Body of pancreas (tissue), 4 donors: Measurements from ENCODE around the gene DTL. TPM values are rescaled to one million over a fixed set of nuclear protein-coding genes. Genes with fewer than 3 reads are reported as not detected.

Source experiments
- ATAC-seq: fragments of 150-250 bp; one replicate; pipeline ENCODE4 v1.9.1; 2016
- DNase-seq, 4 donors: peaks; one replicate each; pipeline ENCODE4 v3.0.0-alpha.2; 2019
- H3K27ac ChIP-seq, 4 donors: fragments of 200-600 bp; sonication (generic); 1 replicate in 3 of 4; 2 replicates in 1 of 4; pipeline versions ENCODE4 v1.5.1 to v1.6.1; 2016 to 2019; ENCODE audit warnings: mild to moderate bottlenecking in 1 of 4, mixed read lengths in 1 of 4, moderate library complexity in 1 of 4
- H3K27me3 ChIP-seq, 2 donors: fragments of 200-600 bp; sonication (generic); one replicate each; pipeline ENCODE4 v1.6.0; 2016; ENCODE audit warnings: mild to moderate bottlenecking in 1 of 2
- H3K36me3 ChIP-seq, 2 donors: fragments of 200-600 bp; sonication (generic); replicated peaks in 1 of 2; 2 replicates each; pipeline ENCODE4 v1.5.1; 2016; ENCODE audit warnings: low read depth in 2 of 2; ENCODE audit not compliant: insufficient read depth in 1 of 2
- H3K4me1 ChIP-seq: fragments of 200-600 bp; sonication (generic); one replicate; pipeline ENCODE4 v1.6.0; 2016
- H3K4me3 ChIP-seq, 2 donors: fragments of 200-600 bp; sonication (generic); 1 replicate in 1 of 2; 2 replicates in 1 of 2; pipeline ENCODE4 v1.5.1; 2016 to 2019
- H3K9me3 ChIP-seq, 3 donors: fragments of 200-600 bp; sonication (generic); 1 replicate in 2 of 3; 2 replicates in 1 of 3; pipeline ENCODE4 v1.5.1; 2016
- POLR2A ChIP-seq, 3 donors: fragments of 450-650 bp; IDR thresholded peaks; one replicate each; pipeline ENCODE4 v1.6.1; 2016; ENCODE audit warnings: antibody characterized with exemption in 3 of 3, mild to moderate bottlenecking in 2 of 3
- WGBS, 2 donors: methylation state at CpG; one replicate each; pipeline ENCODE4 v1.1.5; 2017; 5-methylcytosine and 5-hydroxymethylcytosine counted together
- intact Hi-C: fragments of 100-400 bp; cut with DNase I; formaldehyde crosslinking; loops from one replicate; pipeline ENCODE4 v1.15.1; 2023
- total RNA-seq, 2 donors: library from RNA; depleted of rRNA; stranded (reverse); fragments of >200 nt; gene quantifications; one replicate each; pipeline ENCODE4 v1.1.0, GENCODE V29; 2016
- TF ChIP-seq, protein P1 (sequence below), 7 experiments: fragments of 450-650 bp in 4 of 7; fragments of 200-600 bp in 3 of 7; sonication (generic) in 3 of 7; IDR thresholded peaks; one replicate each; pipeline ENCODE4 v1.5.1; 2016 to 2019; ENCODE audit warnings: antibody characterized with exemption in 7 of 7

The DTL gene
- total RNA-seq, 2 donors from 2014 or later: under 0.01 TPM; not detected in 1

DNA sequence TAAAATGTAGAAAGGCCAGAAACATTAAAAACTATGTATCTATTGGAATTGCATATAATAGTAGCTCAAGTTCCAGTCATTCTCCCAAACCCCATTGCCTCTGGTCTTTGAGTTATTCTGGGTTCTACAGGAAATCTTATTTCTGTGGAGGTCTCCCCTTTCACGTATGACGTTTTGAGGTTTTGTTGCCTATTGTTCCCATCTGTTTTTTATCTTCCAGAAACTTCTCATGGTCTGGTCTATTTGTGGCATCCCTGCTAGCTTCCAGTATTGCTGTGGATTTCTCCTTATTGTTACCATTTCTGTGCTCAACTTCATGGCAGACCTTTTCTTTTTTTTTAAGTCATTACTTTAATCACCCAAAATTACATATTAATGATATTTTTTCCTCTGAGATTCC lies 43.3 kb downstream of the DTL start:
- DNase-seq (no peak), ATAC-seq (no peak)
- intact Hi-C loops: loop anchor here (10.0 kb wide), 1 partner anchor 216 kb away; no protein-coding TSS in a partner anchor
- H3K36me3 ChIP-seq: no peaks in the 10 kb centered on the region
- no peak overlapping the region for H3K4me3 ChIP-seq
- H3K4me1 ChIP-seq: no peaks in the 10 kb centered on the region
- TF ChIP-seq, protein P1, sequence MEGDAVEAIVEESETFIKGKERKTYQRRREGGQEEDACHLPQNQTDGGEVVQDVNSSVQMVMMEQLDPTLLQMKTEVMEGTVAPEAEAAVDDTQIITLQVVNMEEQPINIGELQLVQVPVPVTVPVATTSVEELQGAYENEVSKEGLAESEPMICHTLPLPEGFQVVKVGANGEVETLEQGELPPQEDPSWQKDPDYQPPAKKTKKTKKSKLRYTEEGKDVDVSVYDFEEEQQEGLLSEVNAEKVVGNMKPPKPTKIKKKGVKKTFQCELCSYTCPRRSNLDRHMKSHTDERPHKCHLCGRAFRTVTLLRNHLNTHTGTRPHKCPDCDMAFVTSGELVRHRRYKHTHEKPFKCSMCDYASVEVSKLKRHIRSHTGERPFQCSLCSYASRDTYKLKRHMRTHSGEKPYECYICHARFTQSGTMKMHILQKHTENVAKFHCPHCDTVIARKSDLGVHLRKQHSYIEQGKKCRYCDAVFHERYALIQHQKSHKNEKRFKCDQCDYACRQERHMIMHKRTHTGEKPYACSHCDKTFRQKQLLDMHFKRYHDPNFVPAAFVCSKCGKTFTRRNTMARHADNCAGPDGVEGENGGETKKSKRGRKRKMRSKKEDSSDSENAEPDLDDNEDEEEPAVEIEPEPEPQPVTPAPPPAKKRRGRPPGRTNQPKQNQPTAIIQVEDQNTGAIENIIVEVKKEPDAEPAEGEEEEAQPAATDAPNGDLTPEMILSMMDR (IDR thresholded peaks at IDR 0.05): no peak
- TF ChIP-seq POLR2A (IDR thresholded peaks at IDR 0.05): no peak
- H3K27me3 ChIP-seq: no peaks in the 10 kb centered on the region
- WGBS, 2 donors: 86 to 88% methylated on average over 2 of the region's 2 CpGs
- H3K27ac ChIP-seq: no peak overlapping the region
- H3K9me3 ChIP-seq: no peaks in the 10 kb centered on the region

DNA sequence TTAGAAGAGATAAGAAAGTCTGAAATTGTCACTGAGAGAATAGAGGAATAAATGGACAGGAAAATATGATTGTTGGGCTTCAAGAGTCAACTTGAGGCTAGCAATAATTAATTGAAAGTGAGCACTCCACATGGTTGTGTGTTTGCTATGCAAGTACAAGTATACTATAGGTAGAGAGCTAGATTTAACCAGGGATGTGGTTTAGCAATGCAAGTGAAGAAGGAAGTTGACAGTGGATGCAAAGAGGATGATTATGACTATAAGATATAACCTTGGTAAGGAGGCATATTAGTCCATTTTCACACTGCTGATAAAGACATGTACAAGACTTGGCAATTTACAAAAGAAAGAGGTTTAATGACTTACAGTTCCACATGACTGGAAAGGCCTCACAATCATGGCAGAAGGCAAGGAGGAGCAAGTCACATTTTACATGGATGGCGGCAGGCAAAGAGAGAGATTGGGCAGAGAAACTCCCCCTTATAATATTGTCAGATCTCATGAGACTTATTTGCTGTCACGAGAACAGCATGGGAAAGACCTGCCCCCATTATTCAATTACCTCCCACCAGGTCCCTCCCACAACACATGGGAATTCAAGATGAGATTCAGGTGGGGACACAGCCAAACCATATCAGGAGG lies 47.3 kb downstream of the DTL start:
- intact Hi-C loops: no loop called here
- Histone ChIP-seq H3K27me3 (no peaks in the 10 kb centered on the region), H3K9me3 (no peaks in the 10 kb centered on the region), H3K4me1 (no peaks in the 10 kb centered on the region), H3K36me3 (no peaks in the 10 kb centered on the region), H3K4me3 (no peak overlapping the region), H3K27ac (no peak overlapping the region)
- no peak for TF ChIP-seq POLR2A (IDR thresholded peaks at IDR 0.05)
- TF ChIP-seq, protein P1 (IDR thresholded peaks at IDR 0.05): no peak
- WGBS, 2 donors: 94 to 100% methylated on average over 2 of the region's 2 CpGs
- no peak for DNase-seq
- no peak for ATAC-seq

DNA sequence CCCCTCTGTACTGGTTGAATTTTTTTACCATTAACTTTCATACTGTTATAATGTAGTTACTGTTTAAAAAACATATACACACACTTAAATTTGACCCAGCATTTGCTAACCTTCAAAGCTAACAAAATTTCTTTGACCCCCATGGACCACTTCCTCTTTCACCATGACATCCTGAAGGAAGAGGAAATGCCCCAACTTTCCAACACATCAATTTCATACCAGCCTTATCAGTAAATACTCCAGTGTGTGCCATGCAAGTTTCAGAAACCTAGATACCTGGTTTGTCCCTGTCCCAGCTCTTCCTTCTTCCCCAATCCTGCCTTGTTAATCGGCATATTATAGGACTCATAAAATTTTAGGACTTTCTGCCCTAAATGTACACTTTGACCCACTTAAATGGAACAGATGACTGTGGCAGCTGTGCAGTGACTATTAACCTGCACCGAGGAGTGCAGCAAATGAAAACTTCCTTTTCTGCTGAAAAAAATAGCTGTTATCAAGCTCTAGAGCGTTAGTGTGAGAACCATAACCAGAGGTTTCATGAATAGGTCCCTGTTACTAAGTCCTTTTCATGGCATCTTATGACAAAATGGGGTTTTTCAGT lies 54.1 kb downstream of the DTL start:
- no peak for TF ChIP-seq POLR2A (IDR thresholded peaks at IDR 0.05)
- TF ChIP-seq, protein P1 (IDR thresholded peaks at IDR 0.05): no peak

DNA sequence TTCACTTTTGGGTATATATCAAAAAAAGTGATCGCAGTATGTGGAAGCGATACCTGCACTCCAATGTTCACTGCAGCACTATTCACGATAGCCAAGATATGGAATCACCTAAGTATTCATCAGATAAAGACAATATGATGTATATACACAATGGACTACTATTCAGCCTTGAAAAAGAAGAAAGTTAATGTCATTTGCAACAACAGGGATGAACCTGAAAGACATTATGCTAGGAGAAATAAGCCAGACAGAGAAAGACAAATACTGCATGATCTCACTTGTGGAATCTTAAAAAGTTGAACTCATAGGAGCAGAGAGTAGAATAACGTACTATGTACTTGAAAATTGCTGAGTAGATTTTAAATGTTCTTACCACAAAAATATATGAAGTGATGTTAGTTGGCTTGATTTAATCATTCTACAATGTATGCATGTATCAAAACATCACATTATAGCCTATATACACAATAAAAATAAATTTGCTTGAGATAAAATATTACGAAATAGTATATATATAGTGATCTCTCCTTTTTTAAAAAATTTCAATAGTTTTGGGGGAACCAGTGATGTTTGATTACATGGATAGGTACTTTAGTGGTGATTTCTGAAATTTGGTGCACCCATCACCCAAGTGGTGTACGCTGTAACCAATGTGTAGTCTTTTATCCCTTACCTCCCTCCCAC lies 56.0 kb downstream of the DTL start:
- no peak for ATAC-seq

More for the DNA sequence above, 54.1 kb downstream of the DTL start:
- Histone ChIP-seq H3K4me1 (no peaks in the 10 kb centered on the region), H3K9me3 (no peaks in the 10 kb centered on the region), H3K36me3 (no peaks in the 10 kb centered on the region), H3K4me3 (no peak overlapping the region), H3K27me3 (no peaks in the 10 kb centered on the region), H3K27ac (no peak overlapping the region)
- no peak for DNase-seq
- intact Hi-C loops: no loop called here
- WGBS, 2 donors: 63 to 92% methylated on average over 3 of the region's 3 CpGs
- ATAC-seq: no peak

More for the DNA sequence above, 56.0 kb downstream of the DTL start:
- WGBS, 2 donors: 79 to 80% methylated on average over 6 of the region's 6 CpGs
- Histone ChIP-seq H3K9me3 (no peaks in the 10 kb centered on the region), H3K4me1 (no peaks in the 10 kb centered on the region), H3K27ac (no peak overlapping the region), H3K36me3 (no peaks in the 10 kb centered on the region), H3K27me3 (no peaks in the 10 kb centered on the region), H3K4me3 (no peak overlapping the region)
- intact Hi-C loops: no loop called here
- TF ChIP-seq, protein P1 (IDR thresholded peaks at IDR 0.05): no peak
- no peak for TF ChIP-seq POLR2A (IDR thresholded peaks at IDR 0.05)
- DNase-seq: no peak
